Measurements from ENCODE around the gene ACAN. TPM values are rescaled to one million over a fixed set of nuclear protein-coding genes. Genes with fewer than 3 reads are reported as not detected.

ACAN gene
- total and polyA plus RNA-seq, 9 of the 15 experiments (the other 6 are each of a cell fraction or from before 2014, with no cell fraction given): not detected

- Histone ChIP-seq H3K79me2 (ENCODE audit: control insufficient read depth, insufficient read depth, low read length) (no peaks in the 10 kb centered on the region), H3K27me3 (ENCODE audit: control insufficient read depth in 2 of 2, insufficient read depth in 2 of 2, low read length in 2 of 2) (no peaks in the 10 kb centered on the region), H4K20me1 (replicated peaks; ENCODE audit: control insufficient read depth, insufficient read depth, low read length) (no peaks in the 10 kb centered on the region), H3K9ac (ENCODE audit: insufficient read depth in 1 of 2, low read depth in 2 of 2, low read length in 2 of 2) (no peak overlapping the region), H3K9me1 (ENCODE audit: control insufficient read depth, insufficient read depth, low read length) (no peaks in the 10 kb centered on the region), H3K4me1 (replicated peaks in 1 of 2; ENCODE audit: control insufficient read depth in 2 of 2, insufficient read depth in 2 of 2, low read length in 2 of 2) (peaks cover 15 to 27% of the 10 kb centered on the region in 2 experiments), H3K4me2 (ENCODE audit: insufficient read depth, low read length) (no peak overlapping the region), H3K4me3 (no peak overlapping the region), H3K9me3 (replicated peaks; ENCODE audit: control insufficient read depth, insufficient read depth, low read depth, low read length) (no peaks in the 10 kb centered on the region; the same call in 1 of the 2 replicates), H3K36me3 (ENCODE audit: control insufficient read depth, insufficient read depth, low read length) (no peaks in the 10 kb centered on the region), H2AFZ (ENCODE audit: low read depth, low read length) (no peak overlapping the region), H3K27ac (ENCODE audit: extremely low read depth, low read depth, low read length) (no peak overlapping the region)
- 60% methylated on average over 4 of the region's 4 CpGs for WGBS (ENCODE audit: insufficient coverage, low coverage, missing lambda C conversion rate)
- FAIRE-seq (no peak), DNase-seq (ENCODE audit: extremely low read depth in 1 of 4, low spot score in 3 of 4) (no peak), ATAC-seq (peak; percentile 14; the same call in 1 of the 3 replicates)
- intact Hi-C loops (cut with micrococcal nuclease) (no loop called here), in situ Hi-C loops (cut with MboI) (no loop called here)
- ChIA-PET CTCF (ENCODE audit: low intra/inter-chr PET ratio) (no interaction called here), POLR2A (interaction anchor here (2.3 kb wide), 1 partner anchor 19 kb away, joined by 7 read pairs; no protein-coding TSS in a partner anchor)
- no TSS peak for BruUV-seq (replicated peaks)
- no peak for TF ChIP-seq ZC3H8 (IDR thresholded peaks at IDR 0.05)
- no peak for TF ChIP-seq NFIC (IDR thresholded peaks at IDR 0.05)
- TF ChIP-seq KDM1A (IDR thresholded peaks at IDR 0.05): peak; percentile 70 to 75; a peak in 3 of 4 replicates
- TF ChIP-seq ZSCAN32 (CRISPR knock-in tag; IDR thresholded peaks at IDR 0.05): no peak
- TF ChIP-seq TARDBP (IDR thresholded peaks at IDR 0.05): no peak
- TF ChIP-seq FOSL1 (tag; conservative IDR thresholded peaks at IDR 0.05): peak; percentile 31; the same call in 1 of the 2 replicates
- TF ChIP-seq, protein P1, sequence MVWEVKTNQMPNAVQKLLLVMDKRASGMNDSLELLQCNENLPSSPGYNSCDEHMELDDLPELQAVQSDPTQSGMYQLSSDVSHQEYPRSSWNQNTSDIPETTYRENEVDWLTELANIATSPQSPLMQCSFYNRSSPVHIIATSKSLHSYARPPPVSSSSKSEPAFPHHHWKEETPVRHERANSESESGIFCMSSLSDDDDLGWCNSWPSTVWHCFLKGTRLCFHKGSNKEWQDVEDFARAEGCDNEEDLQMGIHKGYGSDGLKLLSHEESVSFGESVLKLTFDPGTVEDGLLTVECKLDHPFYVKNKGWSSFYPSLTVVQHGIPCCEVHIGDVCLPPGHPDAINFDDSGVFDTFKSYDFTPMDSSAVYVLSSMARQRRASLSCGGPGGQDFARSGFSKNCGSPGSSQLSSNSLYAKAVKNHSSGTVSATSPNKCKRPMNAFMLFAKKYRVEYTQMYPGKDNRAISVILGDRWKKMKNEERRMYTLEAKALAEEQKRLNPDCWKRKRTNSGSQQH (CRISPR knock-in tag; IDR thresholded peaks at IDR 0.05): no peak
- TF ChIP-seq DDX20 (tag; IDR thresholded peaks at IDR 0.05; ENCODE audit: low read depth): no peak
- no peak for TF ChIP-seq IFI16 (CRISPR knock-in tag; IDR thresholded peaks at IDR 0.05)
- TF ChIP-seq GTF2F1 (IDR thresholded peaks at IDR 0.05; ENCODE audit: low read depth, low read length): no peak
- TF ChIP-seq EGR1 (conservative IDR thresholded peaks at IDR 0.05): peak; percentile 28; the same call in 1 of the 2 replicates
- peak in 1 of 2 experiments; percentile 6; a peak in 1 of 4 replicates for TF ChIP-seq RCOR1 (IDR thresholded peaks at IDR 0.05; ENCODE audit: borderline replicate concordance in 1 of 2, low read depth in 2 of 2, low read length in 2 of 2)
- TF ChIP-seq, protein P2, sequence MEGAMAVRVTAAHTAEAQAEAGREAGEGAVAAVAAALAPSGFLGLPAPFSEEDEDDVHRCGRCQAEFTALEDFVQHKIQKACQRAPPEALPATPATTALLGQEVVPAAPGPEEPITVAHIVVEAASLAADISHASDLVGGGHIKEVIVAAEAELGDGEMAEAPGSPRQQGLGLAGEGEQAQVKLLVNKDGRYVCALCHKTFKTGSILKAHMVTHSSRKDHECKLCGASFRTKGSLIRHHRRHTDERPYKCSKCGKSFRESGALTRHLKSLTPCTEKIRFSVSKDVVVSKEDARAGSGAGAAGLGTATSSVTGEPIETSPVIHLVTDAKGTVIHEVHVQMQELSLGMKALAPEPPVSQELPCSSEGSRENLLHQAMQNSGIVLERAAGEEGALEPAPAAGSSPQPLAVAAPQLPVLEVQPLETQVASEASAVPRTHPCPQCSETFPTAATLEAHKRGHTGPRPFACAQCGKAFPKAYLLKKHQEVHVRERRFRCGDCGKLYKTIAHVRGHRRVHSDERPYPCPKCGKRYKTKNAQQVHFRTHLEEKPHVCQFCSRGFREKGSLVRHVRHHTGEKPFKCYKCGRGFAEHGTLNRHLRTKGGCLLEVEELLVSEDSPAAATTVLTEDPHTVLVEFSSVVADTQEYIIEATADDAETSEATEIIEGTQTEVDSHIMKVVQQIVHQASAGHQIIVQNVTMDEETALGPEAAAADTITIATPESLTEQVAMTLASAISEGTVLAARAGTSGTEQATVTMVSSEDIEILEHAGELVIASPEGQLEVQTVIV (CRISPR knock-in tag; IDR thresholded peaks at IDR 0.05; ENCODE audit: borderline replicate concordance): no peak
- TF ChIP-seq TCF7L2 (IDR thresholded peaks at IDR 0.05; ENCODE audit: low read depth, low read length): no peak
- TF ChIP-seq ZNF395 (CRISPR knock-in tag; IDR thresholded peaks at IDR 0.05): no peak
- no peak for TF ChIP-seq CBFB (CRISPR knock-in tag; IDR thresholded peaks at IDR 0.05)
- TF ChIP-seq PHF8 (IDR thresholded peaks at IDR 0.05; ENCODE audit: borderline replicate concordance, low read length): no peak
- no peak for TF ChIP-seq ZNF217 (CRISPR knock-in tag; IDR thresholded peaks at IDR 0.05)
- TF ChIP-seq, protein P3, sequence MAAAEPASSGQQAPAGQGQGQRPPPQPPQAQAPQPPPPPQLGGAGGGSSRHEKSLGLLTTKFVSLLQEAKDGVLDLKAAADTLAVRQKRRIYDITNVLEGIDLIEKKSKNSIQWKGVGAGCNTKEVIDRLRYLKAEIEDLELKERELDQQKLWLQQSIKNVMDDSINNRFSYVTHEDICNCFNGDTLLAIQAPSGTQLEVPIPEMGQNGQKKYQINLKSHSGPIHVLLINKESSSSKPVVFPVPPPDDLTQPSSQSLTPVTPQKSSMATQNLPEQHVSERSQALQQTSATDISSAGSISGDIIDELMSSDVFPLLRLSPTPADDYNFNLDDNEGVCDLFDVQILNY (CRISPR knock-in tag; IDR thresholded peaks at IDR 0.05): no peak
Measured at GRCh38 chr15:88918738-88919137, 115.5 kb downstream of the ACAN start.

Measured in K562 (cell line).